Measurements from ENCODE around the gene GPRC6A. TPM values are rescaled to one million over a fixed set of nuclear protein-coding genes. Genes with fewer than 3 reads are reported as not detected.
"Not testable (repeated sequence)": the region's sequence is repeated elsewhere in the genome, so short reads cannot be mapped to it uniquely, and the experiment has no call there.

The GPRC6A gene
- total RNA-seq, 1 donor from 2014 or later: not detected

DNA sequence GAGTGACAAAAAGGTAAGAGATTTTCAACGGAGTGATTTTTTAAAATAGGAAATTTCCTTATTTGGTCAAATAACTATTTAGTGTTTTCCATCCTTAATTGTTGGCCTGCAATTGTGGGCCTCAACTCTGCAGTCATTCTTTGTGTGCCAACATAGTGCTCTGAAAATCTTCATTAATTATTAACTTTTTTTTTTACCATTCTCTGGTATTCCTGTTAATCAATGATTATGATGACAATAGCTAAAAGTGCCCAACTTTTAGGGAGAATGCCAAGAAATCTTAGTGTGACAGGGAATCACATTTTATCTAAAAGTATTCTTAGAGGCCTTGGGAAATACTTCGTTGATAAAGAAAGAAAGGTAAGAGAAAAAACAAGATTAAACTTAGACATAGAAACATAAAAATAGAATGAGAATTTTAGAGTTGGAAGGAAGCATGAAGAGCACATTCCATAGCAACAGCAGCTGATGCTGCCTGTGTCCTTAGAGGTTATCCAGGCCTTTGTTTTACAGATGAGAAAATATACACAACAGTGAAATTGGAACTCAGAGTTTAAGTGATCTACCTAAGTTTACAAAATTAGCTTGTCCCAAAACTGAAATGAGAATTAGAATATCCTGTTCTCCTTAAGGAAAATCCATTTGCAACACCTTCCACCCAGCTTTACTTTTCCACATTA is 1.2 kb downstream of the GPRC6A start:
- no peak for DNase-seq (ENCODE audit: low spot score)
- no peaks in the 10 kb centered on the region for H3K4me1 Mint-ChIP-seq (ENCODE audit: low read depth)
- no peak overlapping the region for H3K27ac Mint-ChIP-seq
- no peaks in the 10 kb centered on the region for H3K9me3 Mint-ChIP-seq
- no peaks in the 10 kb centered on the region for H3K36me3 Mint-ChIP-seq (ENCODE audit: low read depth)
- H3K4me3 Mint-ChIP-seq: no peak overlapping the region
- intact Hi-C loops (cut with micrococcal nuclease): no loop called here
- H3K27me3 Mint-ChIP-seq (ENCODE audit: insufficient read depth): peaks cover 1% of the 10 kb centered on the region

DNA sequence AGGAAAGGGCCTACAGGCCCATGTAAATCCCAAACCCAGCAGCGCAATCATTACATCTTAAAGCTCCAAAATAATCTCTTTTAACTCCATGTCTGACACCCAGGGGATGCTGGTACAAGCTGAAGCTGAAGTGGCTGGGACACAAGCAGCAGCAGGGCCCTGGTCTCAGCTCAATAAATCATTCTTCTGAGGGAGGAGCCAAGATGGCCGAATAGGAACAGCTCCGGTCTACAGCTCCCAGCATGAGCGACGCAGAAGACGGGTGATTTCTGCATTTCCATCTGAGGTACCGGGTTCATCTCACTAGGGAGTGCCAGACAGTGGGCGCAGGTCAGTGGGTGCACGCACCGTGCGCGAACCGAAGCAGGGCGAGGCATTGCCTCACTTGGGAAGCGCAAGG is 12.5 kb downstream of the GPRC6A start:
- H3K9me3 Mint-ChIP-seq; H3K4me1 Mint-ChIP-seq (ENCODE audit: low read depth); intact Hi-C loops (cut with micrococcal nuclease); H3K36me3 Mint-ChIP-seq (ENCODE audit: low read depth); H3K4me3 Mint-ChIP-seq; DNase-seq (ENCODE audit: low spot score); H3K27me3 Mint-ChIP-seq (ENCODE audit: insufficient read depth); H3K27ac Mint-ChIP-seq: not testable (repeated sequence)

DNA sequence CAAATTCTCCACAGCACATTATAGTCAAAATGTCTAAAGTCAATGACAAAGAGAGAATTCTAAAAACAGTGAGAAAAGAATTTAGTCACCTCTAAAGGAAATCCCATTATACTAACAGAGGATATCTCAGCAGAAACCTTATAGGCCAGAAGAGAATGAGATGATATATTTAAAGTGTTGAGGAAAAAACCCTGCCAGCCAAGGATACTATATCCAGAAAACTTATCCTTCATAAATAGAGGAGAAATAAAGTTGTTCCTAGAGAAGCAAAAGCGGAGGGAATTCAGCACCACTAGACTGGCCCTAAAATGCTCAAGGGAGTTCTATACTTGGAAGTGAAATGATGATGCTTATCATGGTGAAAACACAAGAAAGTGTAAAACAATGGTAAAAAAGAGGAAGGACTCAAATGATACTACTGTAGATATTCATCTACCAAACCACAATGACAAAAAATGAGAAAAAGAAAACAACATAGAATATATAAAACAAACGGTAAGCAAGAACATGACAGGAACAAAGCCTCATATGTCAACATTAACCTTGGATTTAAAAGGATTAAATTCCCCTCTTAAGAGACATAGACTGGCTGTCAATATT is 16.7 kb downstream of the GPRC6A start:
- Mint-ChIP-seq H3K4me1 (ENCODE audit: low read depth) (no peaks in the 10 kb centered on the region), H3K27ac (no peak overlapping the region), H3K4me3 (no peak overlapping the region), H3K9me3 (peaks cover 4% of the 10 kb centered on the region), H3K27me3 (ENCODE audit: insufficient read depth) (no peaks in the 10 kb centered on the region), H3K36me3 (ENCODE audit: low read depth) (no peaks in the 10 kb centered on the region)
- intact Hi-C loops (cut with micrococcal nuclease): no loop called here
- DNase-seq (ENCODE audit: low spot score): no peak

GRCh38 chr6:116801971-116802370 is 26.9 kb downstream of the GPRC6A start:
- H3K27ac Mint-ChIP-seq: no peak overlapping the region
- H3K4me3 Mint-ChIP-seq: no peak overlapping the region
- H3K36me3 Mint-ChIP-seq (ENCODE audit: low read depth): no peaks in the 10 kb centered on the region
- H3K9me3 Mint-ChIP-seq: no peaks in the 10 kb centered on the region
- H3K27me3 Mint-ChIP-seq (ENCODE audit: insufficient read depth): peaks cover 12% of the 10 kb centered on the region
- no peak for DNase-seq (ENCODE audit: low spot score)
- intact Hi-C loops (cut with micrococcal nuclease): no loop called here
- H3K4me1 Mint-ChIP-seq (ENCODE audit: low read depth): peaks cover 8% of the 10 kb centered on the region

GRCh38 chr6:116799945-116800344 is 28.9 kb downstream of the GPRC6A start:
- H3K27me3 Mint-ChIP-seq (ENCODE audit: insufficient read depth): peaks cover 12% of the 10 kb centered on the region
- DNase-seq (ENCODE audit: low spot score): no peak
- H3K4me3 Mint-ChIP-seq: no peak overlapping the region
- intact Hi-C loops (cut with micrococcal nuclease): no loop called here
- no peak overlapping the region for H3K27ac Mint-ChIP-seq
- no peaks in the 10 kb centered on the region for H3K36me3 Mint-ChIP-seq (ENCODE audit: low read depth)
- no peaks in the 10 kb centered on the region for H3K9me3 Mint-ChIP-seq
- peaks cover 8% of the 10 kb centered on the region for H3K4me1 Mint-ChIP-seq (ENCODE audit: low read depth)

DNA sequence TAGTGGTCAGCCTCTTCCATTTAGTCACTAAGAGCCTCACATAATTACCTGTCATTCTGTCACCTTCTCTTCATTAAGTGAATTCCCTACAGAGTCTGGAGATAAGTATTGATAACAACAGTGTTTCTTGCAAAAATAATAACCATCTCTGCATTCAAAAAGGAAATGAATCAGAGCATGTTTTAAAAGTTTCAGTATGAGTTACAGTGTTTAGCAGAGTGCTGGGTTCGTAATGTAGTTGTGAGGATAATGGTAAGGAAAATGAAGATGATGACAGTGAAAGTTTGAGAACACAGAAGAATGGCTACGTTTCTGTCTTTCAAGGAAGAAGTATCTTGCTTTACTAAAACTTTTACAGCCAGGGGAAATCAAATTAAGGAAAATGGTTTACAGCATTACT is 31.3 kb downstream of the GPRC6A start:
- H3K9me3 Mint-ChIP-seq: no peaks in the 10 kb centered on the region
- no peak for DNase-seq (ENCODE audit: low spot score)
- peaks cover 8% of the 10 kb centered on the region for H3K4me1 Mint-ChIP-seq (ENCODE audit: low read depth)
- peaks cover 4% of the 10 kb centered on the region for H3K27me3 Mint-ChIP-seq (ENCODE audit: insufficient read depth)
- H3K36me3 Mint-ChIP-seq (ENCODE audit: low read depth): no peaks in the 10 kb centered on the region
- no peak overlapping the region for H3K27ac Mint-ChIP-seq
- H3K4me3 Mint-ChIP-seq: no peak overlapping the region
- intact Hi-C loops (cut with micrococcal nuclease): no loop called here

DNA sequence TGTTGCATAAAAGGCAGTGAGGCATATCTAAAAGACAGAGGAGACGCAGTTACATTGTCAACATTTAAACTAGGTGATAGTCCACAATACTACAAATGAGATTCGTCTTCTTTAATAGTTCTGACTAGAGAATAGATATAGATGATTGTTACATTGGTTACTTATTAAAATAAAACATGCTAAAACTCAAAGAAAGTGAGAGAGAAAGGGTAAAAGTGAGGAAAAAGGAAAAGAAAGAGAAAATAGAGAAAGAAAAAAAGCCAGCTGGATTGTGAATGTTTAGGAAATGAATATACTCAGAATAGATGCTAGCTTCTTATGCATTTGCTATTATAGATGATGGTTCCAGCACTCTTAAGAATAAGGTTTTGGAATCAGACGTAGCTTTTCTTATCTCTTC is 35.7 kb downstream of the GPRC6A start:
- Mint-ChIP-seq H3K4me3 (no peak overlapping the region), H3K9me3 (no peaks in the 10 kb centered on the region), H3K27me3 (ENCODE audit: insufficient read depth) (peaks cover 4% of the 10 kb centered on the region), H3K27ac (no peak overlapping the region), H3K4me1 (ENCODE audit: low read depth) (peaks cover 8% of the 10 kb centered on the region), H3K36me3 (ENCODE audit: low read depth) (no peaks in the 10 kb centered on the region)
- no peak for DNase-seq (ENCODE audit: low spot score)
- intact Hi-C loops (cut with micrococcal nuclease): no loop called here

DNA sequence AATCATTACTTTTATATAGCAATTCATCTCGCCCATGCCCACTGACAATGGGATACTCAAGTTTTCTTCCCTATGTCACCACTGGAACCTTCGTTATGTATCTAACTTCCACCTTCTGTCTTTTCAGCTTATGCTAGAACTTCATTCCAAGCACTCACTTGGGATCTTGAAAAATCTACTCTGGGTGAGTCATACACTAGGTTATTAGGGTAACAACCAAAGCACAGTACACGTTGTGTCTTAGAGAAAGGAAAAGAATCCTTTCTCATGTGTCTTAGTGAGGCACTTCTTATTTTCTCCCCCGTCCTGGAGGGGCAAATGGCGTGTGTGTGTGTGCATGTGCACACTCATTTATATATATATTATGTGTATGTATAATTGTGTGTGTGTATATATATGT is 45.0 kb downstream of the GPRC6A start:
- Mint-ChIP-seq H3K27ac (no peak overlapping the region), H3K27me3 (ENCODE audit: insufficient read depth) (peaks cover 5% of the 10 kb centered on the region), H3K36me3 (ENCODE audit: low read depth) (no peaks in the 10 kb centered on the region), H3K9me3 (no peaks in the 10 kb centered on the region), H3K4me1 (ENCODE audit: low read depth) (no peaks in the 10 kb centered on the region), H3K4me3 (no peak overlapping the region)
- intact Hi-C loops (cut with micrococcal nuclease): loop anchor here (5.0 kb wide), 1 partner anchor 63 kb away; no protein-coding TSS in a partner anchor
- DNase-seq (ENCODE audit: low spot score): no peak

DNA sequence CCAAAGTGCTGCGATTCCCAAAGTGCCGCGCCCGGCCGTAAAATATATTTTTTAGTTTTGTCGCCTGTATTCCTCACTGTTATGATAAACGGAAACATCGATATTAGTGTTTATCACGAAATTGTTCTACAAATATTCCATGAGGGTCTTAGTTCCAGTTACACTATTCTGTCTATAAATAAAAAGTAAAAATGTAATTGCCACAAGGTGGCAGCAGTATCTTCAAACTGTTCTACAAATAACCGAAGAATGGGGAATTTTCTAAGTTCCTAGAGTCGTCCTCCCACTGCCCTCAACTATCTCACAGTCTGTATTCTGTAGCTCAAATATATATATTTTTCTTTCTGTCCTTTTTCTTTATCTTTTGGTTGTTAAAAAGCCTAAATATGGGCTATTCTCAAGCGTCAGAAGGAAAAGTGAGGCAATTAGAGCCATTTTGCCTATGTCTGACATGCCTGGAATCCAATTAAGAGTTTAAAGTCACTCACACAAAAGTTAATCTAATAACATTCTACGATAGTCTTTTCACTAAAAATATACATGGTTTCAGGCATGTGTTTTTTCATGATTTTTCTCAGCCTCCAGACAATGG is 49.2 kb downstream of the GPRC6A start:
- H3K9me3 Mint-ChIP-seq: no peaks in the 10 kb centered on the region
- no peaks in the 10 kb centered on the region for H3K36me3 Mint-ChIP-seq (ENCODE audit: low read depth)
- H3K27ac Mint-ChIP-seq: no peak overlapping the region
- H3K27me3 Mint-ChIP-seq (ENCODE audit: insufficient read depth): peaks cover 5% of the 10 kb centered on the region
- intact Hi-C loops (cut with micrococcal nuclease): loop anchor here (1.0 to 5.0 kb wide), 2 partner anchors 68 to 190 kb away; no protein-coding TSS in a partner anchor
- DNase-seq (ENCODE audit: low spot score): no peak
- H3K4me1 Mint-ChIP-seq (ENCODE audit: low read depth): no peaks in the 10 kb centered on the region
- no peak overlapping the region for H3K4me3 Mint-ChIP-seq

GRCh38 chr6:116773886-116774285 is 55.0 kb downstream of the GPRC6A start:
- Mint-ChIP-seq H3K4me3 (no peak overlapping the region), H3K9me3 (no peaks in the 10 kb centered on the region), H3K4me1 (ENCODE audit: low read depth) (no peaks in the 10 kb centered on the region), H3K27me3 (ENCODE audit: insufficient read depth) (peaks cover 3% of the 10 kb centered on the region), H3K27ac (no peak overlapping the region), H3K36me3 (ENCODE audit: low read depth) (no peaks in the 10 kb centered on the region)
- intact Hi-C loops (cut with micrococcal nuclease): no loop called here
- no peak for DNase-seq (ENCODE audit: low spot score)

DNA sequence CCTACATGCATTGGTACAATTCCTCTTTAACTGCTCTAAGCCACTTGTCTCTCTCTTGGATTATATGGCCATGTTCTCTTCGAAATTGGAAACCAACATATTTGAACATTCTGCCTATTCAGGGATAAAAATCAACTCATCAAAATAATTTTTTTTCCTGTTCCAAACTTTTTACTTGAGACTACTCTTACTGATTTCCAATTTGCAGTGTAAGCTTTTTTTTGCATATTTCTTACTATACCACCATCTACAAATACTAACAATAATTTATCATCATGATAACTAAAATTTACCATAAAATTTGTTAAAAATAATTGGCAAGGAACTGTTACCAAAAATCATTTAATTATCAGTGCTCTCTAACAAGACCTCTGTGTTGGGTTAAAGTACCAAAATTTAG is 56.4 kb downstream of the GPRC6A start:
- Mint-ChIP-seq H3K27me3 (ENCODE audit: insufficient read depth) (peaks cover 9% of the 10 kb centered on the region), H3K27ac (no peak overlapping the region), H3K4me3 (no peak overlapping the region), H3K9me3 (no peaks in the 10 kb centered on the region), H3K36me3 (ENCODE audit: low read depth) (no peaks in the 10 kb centered on the region), H3K4me1 (ENCODE audit: low read depth) (no peaks in the 10 kb centered on the region)
- intact Hi-C loops (cut with micrococcal nuclease): no loop called here
- no peak for DNase-seq (ENCODE audit: low spot score)

DNA sequence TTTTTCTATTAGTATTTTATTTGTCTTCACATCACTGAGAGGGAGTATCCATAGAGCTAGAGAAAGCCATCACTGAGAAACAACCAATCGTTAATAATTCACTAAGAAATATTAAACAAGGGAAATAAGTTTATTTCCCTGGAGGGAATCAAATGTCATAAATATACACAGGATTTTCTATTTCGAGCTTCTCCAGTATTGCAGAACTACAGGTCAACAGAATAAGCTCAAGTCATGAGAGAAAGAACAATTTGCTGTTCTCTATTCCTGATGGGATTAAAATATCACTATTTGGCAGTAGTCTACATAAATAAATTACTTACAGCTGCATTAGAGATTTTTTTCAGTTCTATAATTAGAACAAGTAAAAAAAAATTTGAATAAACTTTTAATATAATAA is 61.2 kb downstream of the GPRC6A start:
- intact Hi-C loops (cut with micrococcal nuclease): no loop called here
- no peaks in the 10 kb centered on the region for H3K9me3 Mint-ChIP-seq
- H3K27me3 Mint-ChIP-seq (ENCODE audit: insufficient read depth): peaks cover 41% of the 10 kb centered on the region
- no peak overlapping the region for H3K27ac Mint-ChIP-seq
- no peaks in the 10 kb centered on the region for H3K36me3 Mint-ChIP-seq (ENCODE audit: low read depth)
- H3K4me1 Mint-ChIP-seq (ENCODE audit: low read depth): peaks cover 8% of the 10 kb centered on the region
- no peak overlapping the region for H3K4me3 Mint-ChIP-seq
- no peak for DNase-seq (ENCODE audit: low spot score)

GRCh38 chr6:116766506-116767176 is 62.2 kb downstream of the GPRC6A start:
- no peaks in the 10 kb centered on the region for H3K9me3 Mint-ChIP-seq
- no peaks in the 10 kb centered on the region for H3K36me3 Mint-ChIP-seq (ENCODE audit: low read depth)
- H3K4me3 Mint-ChIP-seq: peak overlapping the region; percentile 41

More at GRCh38 chr6:116766506-116767176, 62.2 kb downstream of the GPRC6A start:
- Mint-ChIP-seq H3K27ac (no peak overlapping the region), H3K27me3 (ENCODE audit: insufficient read depth) (peaks cover 51% of the 10 kb centered on the region), H3K4me1 (ENCODE audit: low read depth) (peaks cover 8% of the 10 kb centered on the region)
- DNase-seq (ENCODE audit: low spot score): no peak
- intact Hi-C loops (cut with micrococcal nuclease): no loop called here
